Kidney (tissue), 14 donors: ENCODE measurements around the gene MRAP2. TPM values are rescaled to one million over a fixed set of nuclear protein-coding genes. Genes with fewer than 3 reads are reported as not detected.
"Not testable (repeated sequence)": the region's sequence is repeated elsewhere in the genome, so short reads cannot be mapped to it uniquely, and the experiment has no call there.

ENCODE experiments used
- DNase-seq, 5 donors: peaks; one replicate each; pipeline ENCODE4 v3.0.0-alpha.2; 2013 to 2020
- FAIRE-seq: peaks from 2 replicates; lab custom pipeline; 2012; peaks lifted over from hg19 to GRCh38; lab: Jason Lieb, UNC
- H3K27ac ChIP-seq, 2 donors: one replicate each; pipeline ENCODE4 v1.7.0; 2013; ENCODE audit warnings: low read depth in 2 of 2, low read length in 2 of 2, inconsistent platforms in 1 of 2
- H3K27me3 ChIP-seq: one replicate; pipeline ENCODE4 v1.7.1; 2013; ENCODE audit warnings: low read length, inconsistent platforms; ENCODE audit not compliant: control insufficient read depth, insufficient read depth
- H3K36me3 ChIP-seq, 3 donors: one replicate each; pipeline versions ENCODE4 v1.7.0 to v1.7.1; 2013; ENCODE audit warnings: low read length in 3 of 3, control low read depth in 1 of 3, inconsistent platforms in 1 of 3; ENCODE audit not compliant: insufficient read depth in 3 of 3, control insufficient read depth in 2 of 3
- H3K4me1 ChIP-seq, 3 donors: one replicate each; pipeline versions ENCODE4 v1.7.0 to v1.7.1; 2013; ENCODE audit warnings: low read length in 3 of 3, inconsistent platforms in 1 of 3, low read depth in 1 of 3; ENCODE audit not compliant: control insufficient read depth in 2 of 3, insufficient read depth in 2 of 3
- H3K4me3 ChIP-seq, 3 donors: one replicate each; pipeline versions ENCODE4 v1.7.0 to v1.8.1; 2013; ENCODE audit warnings: low read length in 3 of 3, control low read depth in 1 of 3, inconsistent platforms in 1 of 3
- H3K9ac ChIP-seq, 3 donors: one replicate each; pipeline versions ENCODE4 v1.7.0 to v1.7.1; 2013; ENCODE audit warnings: low read length in 3 of 3, control low read depth in 1 of 3, inconsistent platforms in 1 of 3
- H3K9me3 ChIP-seq, 3 donors: one replicate each; pipeline versions ENCODE4 v1.7.0 to v1.7.1; 2013; ENCODE audit warnings: low read length in 3 of 3, control low read depth in 1 of 3, inconsistent platforms in 1 of 3; ENCODE audit not compliant: control insufficient read depth in 2 of 3, insufficient read depth in 1 of 3
- intact Hi-C: fragments of 100-400 bp; cut with DNase I; formaldehyde crosslinking; loops from one replicate; pipeline ENCODE4 v1.11.1; 2022
- polyA plus RNA-seq: library from polyadenylated mRNA; stranded (reverse); fragments of 350-450 nt; fragmentation: Illumina TruSeq; extraction: RNeasy Lipid Tissue Mini Kit (QIAGEN cat#74804); gene quantifications from one replicate; pipeline ENCODE4 v1.2.3, GENCODE V29; 2014; ENCODE audit warnings: low read depth, low replicate concordance; ENCODE audit not compliant: insufficient read depth
- total RNA-seq: library from RNA; stranded (reverse); fragmentation: NEBNext Ultra II Directional; extraction: Animal tissue kit (Norgen Biotek cat#: 25700); gene quantifications from one replicate; pipeline ENCODE4 v1.2.1, GENCODE V29; 2021
- TF ChIP-seq, protein P1 (sequence below): IDR thresholded peaks from 3 replicates; pipeline ENCODE4 v1.5.1; 2012; ENCODE audit warnings: mild to moderate bottlenecking, moderate library complexity, borderline replicate concordance; ENCODE audit not compliant: insufficient read depth; ENCODE audit errors: extremely low read depth
- donor health status: control.
- donor health status: control.
- donor health status: control.
- donor health status: control.
- donor health status: control.
- donor health status: DM: yes; HTN: yes; CAD: no.
- donor health status: Normal renal cell carcinoma (clear cell type).

Gene MRAP2
- total and polyA plus RNA-seq, 2 donors from 2014 or later = 4.2 to 5.0 TPM

DNA sequence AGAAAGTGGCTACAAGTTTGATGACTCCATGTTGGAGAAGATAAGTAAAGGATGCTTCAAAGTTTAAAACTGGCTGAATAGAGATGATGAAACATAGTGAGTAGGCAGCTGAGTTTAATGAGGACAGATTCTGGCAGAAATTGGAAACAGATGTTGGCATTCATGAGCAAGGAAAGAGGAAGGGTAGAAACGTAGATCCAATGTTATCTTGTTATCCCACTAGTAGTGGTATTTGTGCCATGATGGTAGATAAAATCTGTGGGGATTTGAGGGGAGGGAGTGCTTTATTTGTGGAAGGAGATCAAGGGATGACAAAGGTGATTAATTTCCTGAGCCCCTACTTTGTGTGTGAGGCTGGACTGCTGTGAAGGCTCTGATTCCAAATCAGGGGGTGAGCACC, 69.5 kb downstream of the MRAP2 start:
- DNase-seq (no peak), FAIRE-seq (no peak)
- Histone ChIP-seq H3K4me1 (no peaks in the 10 kb centered on the region), H3K27me3 (no peaks in the 10 kb centered on the region), H3K27ac (no peak overlapping the region), H3K9me3 (no peaks in the 10 kb centered on the region), H3K9ac (no peak overlapping the region), H3K4me3 (no peak overlapping the region), H3K36me3 (no peaks in the 10 kb centered on the region)
- intact Hi-C loops = no loop called here
- TF ChIP-seq, protein P1, sequence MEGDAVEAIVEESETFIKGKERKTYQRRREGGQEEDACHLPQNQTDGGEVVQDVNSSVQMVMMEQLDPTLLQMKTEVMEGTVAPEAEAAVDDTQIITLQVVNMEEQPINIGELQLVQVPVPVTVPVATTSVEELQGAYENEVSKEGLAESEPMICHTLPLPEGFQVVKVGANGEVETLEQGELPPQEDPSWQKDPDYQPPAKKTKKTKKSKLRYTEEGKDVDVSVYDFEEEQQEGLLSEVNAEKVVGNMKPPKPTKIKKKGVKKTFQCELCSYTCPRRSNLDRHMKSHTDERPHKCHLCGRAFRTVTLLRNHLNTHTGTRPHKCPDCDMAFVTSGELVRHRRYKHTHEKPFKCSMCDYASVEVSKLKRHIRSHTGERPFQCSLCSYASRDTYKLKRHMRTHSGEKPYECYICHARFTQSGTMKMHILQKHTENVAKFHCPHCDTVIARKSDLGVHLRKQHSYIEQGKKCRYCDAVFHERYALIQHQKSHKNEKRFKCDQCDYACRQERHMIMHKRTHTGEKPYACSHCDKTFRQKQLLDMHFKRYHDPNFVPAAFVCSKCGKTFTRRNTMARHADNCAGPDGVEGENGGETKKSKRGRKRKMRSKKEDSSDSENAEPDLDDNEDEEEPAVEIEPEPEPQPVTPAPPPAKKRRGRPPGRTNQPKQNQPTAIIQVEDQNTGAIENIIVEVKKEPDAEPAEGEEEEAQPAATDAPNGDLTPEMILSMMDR = no peak

DNA sequence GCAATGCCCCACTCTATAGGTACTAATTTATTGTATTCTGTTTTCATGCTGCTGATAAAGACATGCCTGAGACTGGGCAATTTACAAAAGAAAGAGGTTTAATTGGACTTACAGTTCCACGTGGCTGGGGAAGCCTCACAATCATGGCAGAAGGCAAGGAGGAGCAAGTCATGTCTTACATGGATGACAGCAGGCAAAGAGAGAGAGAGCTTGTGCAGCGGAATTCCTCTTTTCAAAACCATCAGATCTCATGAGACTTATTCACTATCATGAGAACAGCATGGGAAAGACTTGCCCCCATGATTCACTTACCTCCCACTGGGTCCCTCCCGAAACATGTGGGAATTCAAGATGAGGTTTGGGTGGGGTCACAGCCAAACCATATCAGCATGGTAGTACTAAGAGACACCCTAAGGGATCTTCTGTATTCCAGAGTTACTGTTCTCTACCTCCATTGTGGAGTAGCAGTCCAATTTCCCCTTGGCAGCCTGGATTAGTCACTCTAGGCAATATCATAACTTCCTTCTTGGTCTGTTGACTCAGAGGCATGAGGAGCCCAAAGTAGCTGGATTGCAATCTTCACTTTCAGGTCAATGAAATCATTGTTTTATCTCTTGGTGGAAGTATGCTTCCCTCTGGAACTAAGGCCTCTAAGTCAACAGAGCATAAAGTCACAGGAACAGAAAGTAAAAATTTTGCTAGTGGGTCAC, 71.8 kb downstream of the MRAP2 start:
- H3K27me3 ChIP-seq, intact Hi-C loops, FAIRE-seq, H3K36me3 ChIP-seq, H3K4me3 ChIP-seq, H3K27ac ChIP-seq, DNase-seq, H3K4me1 ChIP-seq, H3K9ac ChIP-seq, H3K9me3 ChIP-seq: not testable (repeated sequence)

DNA sequence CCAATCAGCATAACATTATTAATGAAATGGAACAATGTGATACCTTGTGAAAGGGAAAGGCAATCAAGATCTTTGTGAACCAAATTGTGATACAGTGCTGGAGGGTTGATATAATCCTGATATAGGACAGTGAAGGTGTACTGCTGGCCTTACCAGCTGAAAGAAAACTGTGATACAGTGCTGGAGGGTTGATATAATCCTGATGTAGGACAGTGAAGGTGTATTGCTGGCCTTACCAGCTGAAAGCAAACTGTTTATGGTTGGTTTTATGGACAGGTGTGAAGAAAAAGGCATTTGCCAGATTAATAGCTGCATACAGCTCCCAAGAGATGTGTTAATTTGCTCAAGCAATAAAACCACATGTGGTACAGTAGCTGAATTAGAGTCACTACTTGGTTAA, 73.9 kb downstream of the MRAP2 start:
- TF ChIP-seq, protein P1 = no peak
- no peak overlapping the region for H3K4me3 ChIP-seq
- intact Hi-C loops = no loop called here
- no peaks in the 10 kb centered on the region for H3K9me3 ChIP-seq
- no peak for DNase-seq
- no peak for FAIRE-seq
- no peak overlapping the region for H3K27ac ChIP-seq
- no peaks in the 10 kb centered on the region for H3K36me3 ChIP-seq
- H3K4me1 ChIP-seq = no peaks in the 10 kb centered on the region
- no peaks in the 10 kb centered on the region for H3K27me3 ChIP-seq
- no peak overlapping the region for H3K9ac ChIP-seq

DNA sequence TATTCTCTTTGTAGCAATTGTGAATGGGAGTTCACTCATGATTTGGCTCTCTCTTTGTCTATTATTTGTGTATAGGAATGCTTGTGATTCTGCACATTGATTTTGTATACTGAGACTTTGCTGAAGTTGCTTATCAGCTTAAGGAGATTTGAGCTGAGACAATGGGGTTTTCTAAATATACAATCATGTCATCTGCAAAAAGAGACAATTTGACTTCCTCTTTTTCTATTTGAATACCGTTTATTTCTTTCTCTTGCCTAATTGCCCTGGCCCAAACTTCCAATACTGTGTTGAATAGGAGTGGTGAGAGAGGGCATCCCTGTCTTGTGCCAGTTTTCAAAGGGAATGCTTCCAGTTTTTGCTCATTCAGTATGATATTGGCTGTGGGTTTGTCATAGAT, 77.8 kb downstream of the MRAP2 start:
- DNase-seq, H3K27me3 ChIP-seq, H3K4me1 ChIP-seq, H3K4me3 ChIP-seq, H3K9me3 ChIP-seq, H3K9ac ChIP-seq, intact Hi-C loops, H3K36me3 ChIP-seq, FAIRE-seq, H3K27ac ChIP-seq: not testable (repeated sequence)

DNA sequence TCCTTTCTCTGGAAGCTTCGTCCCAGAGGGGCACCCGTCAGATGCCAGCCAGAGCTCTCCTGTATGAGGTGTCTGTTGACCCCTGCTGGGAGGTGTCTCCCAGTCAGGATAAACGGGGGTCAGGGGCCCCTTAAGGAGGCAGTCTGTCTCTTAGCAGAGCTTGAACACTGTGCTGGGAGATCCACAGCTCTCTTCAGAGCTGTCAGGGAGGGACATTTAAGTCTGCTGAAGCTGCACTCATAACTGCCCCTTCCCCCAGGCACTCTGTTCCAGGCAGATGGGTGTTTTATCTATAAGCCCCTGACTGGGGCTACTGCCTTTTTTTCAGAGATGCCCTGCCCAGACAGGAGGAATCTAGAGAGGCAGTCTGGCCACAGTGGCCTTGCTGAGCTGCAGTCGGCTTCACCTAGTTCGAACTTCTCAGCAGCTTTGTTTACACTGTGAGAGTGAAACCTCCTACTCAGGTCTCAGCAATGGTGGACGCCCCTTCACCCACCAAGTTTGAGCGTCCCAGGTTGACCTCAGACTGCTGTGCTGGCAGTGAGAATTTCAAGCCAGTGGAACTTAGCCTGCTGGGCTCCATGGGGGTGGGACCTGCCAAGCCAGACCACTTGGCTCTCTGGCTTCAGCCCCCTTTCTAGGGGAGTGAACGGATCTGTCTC, 81.5 kb downstream of the MRAP2 start:
- intact Hi-C loops, H3K4me3 ChIP-seq: not testable (repeated sequence)

More for the DNA sequence above, 81.5 kb downstream of the MRAP2 start:
- not testable (repeated sequence) for FAIRE-seq, H3K4me1 ChIP-seq, DNase-seq, H3K27me3 ChIP-seq, H3K27ac ChIP-seq, H3K9ac ChIP-seq, H3K36me3 ChIP-seq, H3K9me3 ChIP-seq
